ENCODE results near the gene TEKT3. TPM values are rescaled to one million over a fixed set of nuclear protein-coding genes. Genes with fewer than 3 reads are reported as not detected.

TEKT3 gene
- total RNA-seq, 3 donors from 2014 or later = 2.5 to 2.6 TPM; not detected in 1

DNA sequence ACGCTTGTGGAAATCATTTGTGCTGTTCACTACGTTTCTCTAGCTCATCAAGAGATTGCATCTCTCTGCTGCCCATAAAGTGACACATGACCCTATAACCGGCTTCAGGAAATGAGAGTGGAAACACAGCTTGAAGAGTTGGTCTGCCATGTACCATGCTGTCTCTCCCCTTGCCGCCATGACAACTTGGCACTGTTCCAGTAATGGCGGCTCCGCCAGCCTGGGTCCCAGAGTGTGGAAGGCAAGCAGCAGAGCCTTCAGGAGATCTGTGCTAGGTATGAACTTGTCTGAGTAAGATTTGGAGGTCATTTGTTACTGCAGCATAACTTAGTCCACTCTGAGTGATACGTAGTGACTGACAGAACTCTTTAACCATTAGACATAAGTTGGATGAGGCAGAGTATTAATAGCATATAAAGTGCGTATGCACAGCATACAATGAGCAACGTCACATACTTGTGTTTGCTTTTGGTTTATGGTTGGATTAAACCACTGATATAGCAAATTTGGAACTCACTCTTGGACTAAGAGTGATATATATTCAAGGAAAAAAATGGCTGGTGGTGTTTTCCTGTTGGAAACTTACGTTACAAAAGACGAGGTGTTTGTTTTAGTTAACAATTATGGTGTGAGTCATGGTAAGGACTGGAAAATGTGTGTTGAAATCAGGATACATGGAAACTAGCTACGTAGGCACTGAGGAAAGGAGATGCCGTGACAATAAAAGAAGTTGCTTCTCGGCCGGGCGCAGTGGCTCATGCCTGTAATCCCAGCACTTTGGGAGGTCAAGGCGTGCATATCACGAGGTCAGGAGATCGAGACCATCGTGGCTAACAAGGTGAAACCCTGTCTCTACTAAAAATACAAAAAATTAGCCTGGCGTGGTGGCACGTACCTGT is 51.9 kb downstream of the TEKT3 start:
- TF ChIP-seq, protein P1, sequence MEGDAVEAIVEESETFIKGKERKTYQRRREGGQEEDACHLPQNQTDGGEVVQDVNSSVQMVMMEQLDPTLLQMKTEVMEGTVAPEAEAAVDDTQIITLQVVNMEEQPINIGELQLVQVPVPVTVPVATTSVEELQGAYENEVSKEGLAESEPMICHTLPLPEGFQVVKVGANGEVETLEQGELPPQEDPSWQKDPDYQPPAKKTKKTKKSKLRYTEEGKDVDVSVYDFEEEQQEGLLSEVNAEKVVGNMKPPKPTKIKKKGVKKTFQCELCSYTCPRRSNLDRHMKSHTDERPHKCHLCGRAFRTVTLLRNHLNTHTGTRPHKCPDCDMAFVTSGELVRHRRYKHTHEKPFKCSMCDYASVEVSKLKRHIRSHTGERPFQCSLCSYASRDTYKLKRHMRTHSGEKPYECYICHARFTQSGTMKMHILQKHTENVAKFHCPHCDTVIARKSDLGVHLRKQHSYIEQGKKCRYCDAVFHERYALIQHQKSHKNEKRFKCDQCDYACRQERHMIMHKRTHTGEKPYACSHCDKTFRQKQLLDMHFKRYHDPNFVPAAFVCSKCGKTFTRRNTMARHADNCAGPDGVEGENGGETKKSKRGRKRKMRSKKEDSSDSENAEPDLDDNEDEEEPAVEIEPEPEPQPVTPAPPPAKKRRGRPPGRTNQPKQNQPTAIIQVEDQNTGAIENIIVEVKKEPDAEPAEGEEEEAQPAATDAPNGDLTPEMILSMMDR (IDR thresholded peaks at IDR 0.05) = no peak
- TF ChIP-seq POLR2AphosphoS5 (IDR thresholded peaks at IDR 0.05) = no peak
- no peak for TF ChIP-seq POLR2A (IDR thresholded peaks at IDR 0.05)
- H3K4me3 ChIP-seq = no peak overlapping the region
- intact Hi-C loops (cut with DNase I; ENCODE audit: low total_unique reads) = no loop called here
- no peak for DNase-seq (ENCODE audit: low spot score in 2 of 2)
- no peaks in the 10 kb centered on the region for H3K4me1 ChIP-seq
- H3K27me3 ChIP-seq = no peaks in the 10 kb centered on the region
- H3K27ac ChIP-seq = no peak overlapping the region
- H3K9me3 ChIP-seq = no peaks in the 10 kb centered on the region
- no peaks in the 10 kb centered on the region for H3K36me3 ChIP-seq

GRCh38 chr17:15288859-15289258 is 52.5 kb downstream of the TEKT3 start:
- Histone ChIP-seq H3K27ac (no peak overlapping the region), H3K36me3 (no peaks in the 10 kb centered on the region), H3K27me3 (no peaks in the 10 kb centered on the region), H3K4me1 (no peaks in the 10 kb centered on the region), H3K4me3 (no peak overlapping the region), H3K9me3 (no peaks in the 10 kb centered on the region)
- intact Hi-C loops (cut with DNase I; ENCODE audit: low total_unique reads) = no loop called here
- DNase-seq (ENCODE audit: low spot score in 2 of 2) = no peak
- TF ChIP-seq POLR2A (IDR thresholded peaks at IDR 0.05) = no peak

GRCh38 chr17:15287538-15288267 is 53.7 kb downstream of the TEKT3 start:
- no peaks in the 10 kb centered on the region for H3K27me3 ChIP-seq
- intact Hi-C loops (cut with DNase I; ENCODE audit: low total_unique reads) = no loop called here
- no peaks in the 10 kb centered on the region for H3K9me3 ChIP-seq
- H3K4me3 ChIP-seq = no peak overlapping the region
- no peak for DNase-seq (ENCODE audit: low spot score in 2 of 2)
- TF ChIP-seq, protein P1 (IDR thresholded peaks at IDR 0.05) = no peak
- TF ChIP-seq POLR2A (IDR thresholded peaks at IDR 0.05) (no peak), POLR2AphosphoS5 (IDR thresholded peaks at IDR 0.05) (no peak)
- H3K27ac ChIP-seq = no peak overlapping the region
- H3K36me3 ChIP-seq = no peaks in the 10 kb centered on the region
- H3K4me1 ChIP-seq = no peaks in the 10 kb centered on the region

DNA sequence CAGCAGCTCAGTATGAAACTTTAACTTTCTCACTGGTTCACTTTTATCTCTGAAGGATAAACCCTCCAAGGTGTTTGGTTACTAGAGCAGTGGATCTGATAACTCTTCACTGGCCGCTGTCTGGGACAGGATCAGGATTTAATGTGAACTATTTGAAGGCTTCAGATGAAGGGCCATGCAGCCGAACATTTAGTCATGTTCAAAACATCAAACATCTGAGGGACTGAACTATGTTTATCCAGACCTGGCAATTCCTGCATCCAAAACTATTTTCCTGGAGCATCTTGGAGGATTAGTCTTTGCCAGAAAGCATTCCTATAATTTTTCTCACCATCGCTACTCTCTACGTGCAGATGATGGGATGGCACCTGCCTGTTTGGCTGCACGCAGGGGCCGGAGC is 55.9 kb downstream of the TEKT3 start:
- Histone ChIP-seq H3K9me3 (no peaks in the 10 kb centered on the region), H3K4me1 (no peaks in the 10 kb centered on the region), H3K36me3 (no peaks in the 10 kb centered on the region), H3K4me3 (no peak overlapping the region), H3K27me3 (no peaks in the 10 kb centered on the region), H3K27ac (no peak overlapping the region)
- TF ChIP-seq, protein P1 (IDR thresholded peaks at IDR 0.05) = no peak
- no peak for TF ChIP-seq POLR2A (IDR thresholded peaks at IDR 0.05)
- TF ChIP-seq POLR2AphosphoS5 (IDR thresholded peaks at IDR 0.05) = no peak
- no peak for DNase-seq (ENCODE audit: low spot score in 2 of 2)
- intact Hi-C loops (cut with DNase I; ENCODE audit: low total_unique reads) = no loop called here

DNA sequence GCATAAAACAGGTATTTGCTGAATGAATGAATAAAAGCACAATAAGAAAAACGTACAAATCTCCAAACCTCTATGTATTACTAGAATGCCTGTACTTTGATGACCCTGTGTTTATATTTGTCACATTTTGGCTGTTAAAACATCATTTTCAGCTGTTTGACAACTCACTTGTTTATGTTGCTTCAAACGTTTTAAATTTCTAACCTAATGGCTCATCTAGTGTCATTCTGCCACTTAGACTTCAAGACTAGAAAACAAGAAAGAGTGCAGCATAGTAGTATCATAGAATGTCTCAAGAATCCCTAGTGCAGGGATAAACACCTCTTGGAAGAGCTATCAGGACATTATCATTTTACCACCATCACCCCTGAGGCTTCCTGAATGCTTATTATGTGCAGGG is 56.9 kb downstream of the TEKT3 start:
- Histone ChIP-seq H3K27ac (no peak overlapping the region), H3K4me1 (no peaks in the 10 kb centered on the region), H3K9me3 (no peaks in the 10 kb centered on the region), H3K27me3 (no peaks in the 10 kb centered on the region), H3K4me3 (no peak overlapping the region), H3K36me3 (no peaks in the 10 kb centered on the region)
- TF ChIP-seq POLR2A (IDR thresholded peaks at IDR 0.05) = no peak
- TF ChIP-seq, protein P1 (IDR thresholded peaks at IDR 0.05) = no peak
- TF ChIP-seq POLR2AphosphoS5 (IDR thresholded peaks at IDR 0.05) = no peak
- DNase-seq (ENCODE audit: low spot score in 2 of 2) = no peak
- intact Hi-C loops (cut with DNase I; ENCODE audit: low total_unique reads) = no loop called here
